ENCODE measurements around the gene APRT.
"Not testable (repeated sequence)": the region's sequence is repeated elsewhere in the genome, so short reads cannot be mapped to it uniquely, and the experiment has no call there.

The APRT gene

GRCh38 chr16:88772871-88773811 is 38.6 kb downstream of the APRT start:
- no peak for DNase-seq (ENCODE audit: low spot score)

- DNase-seq (ENCODE audit: low spot score) = not testable (repeated sequence)
These were observed 39.9 kb downstream of the APRT start for GRCh38 chr16:88771781-88772180.

DNA sequence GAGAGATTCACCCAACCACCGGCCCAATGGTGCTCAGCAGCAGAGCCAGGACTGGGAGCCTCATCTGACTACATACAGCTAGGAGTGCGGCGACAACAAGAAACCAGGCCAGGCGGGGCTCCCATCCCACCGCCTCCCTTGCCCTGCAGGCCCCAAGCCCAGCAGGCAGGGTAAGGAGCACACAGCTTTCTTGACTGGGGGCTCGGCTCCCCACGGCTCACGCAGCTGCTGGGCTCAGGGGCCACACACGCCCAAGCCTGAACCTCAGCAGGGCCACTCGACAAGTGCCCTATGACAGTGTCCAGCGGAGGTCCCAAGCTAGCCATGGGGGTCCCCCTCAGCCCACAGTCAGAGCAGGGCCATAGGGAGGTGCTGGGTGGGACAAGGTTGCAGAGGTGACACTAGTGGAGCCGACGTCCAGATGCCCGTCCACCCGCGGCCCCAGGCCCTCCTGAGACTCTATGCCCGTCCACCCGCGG is 40.4 kb downstream of the APRT start:
- DNase-seq (ENCODE audit: low spot score) = no peak

- no peak for DNase-seq (ENCODE audit: low spot score)
These were observed 41.1 kb downstream of the APRT start for GRCh38 chr16:88770461-88771293.

DNA sequence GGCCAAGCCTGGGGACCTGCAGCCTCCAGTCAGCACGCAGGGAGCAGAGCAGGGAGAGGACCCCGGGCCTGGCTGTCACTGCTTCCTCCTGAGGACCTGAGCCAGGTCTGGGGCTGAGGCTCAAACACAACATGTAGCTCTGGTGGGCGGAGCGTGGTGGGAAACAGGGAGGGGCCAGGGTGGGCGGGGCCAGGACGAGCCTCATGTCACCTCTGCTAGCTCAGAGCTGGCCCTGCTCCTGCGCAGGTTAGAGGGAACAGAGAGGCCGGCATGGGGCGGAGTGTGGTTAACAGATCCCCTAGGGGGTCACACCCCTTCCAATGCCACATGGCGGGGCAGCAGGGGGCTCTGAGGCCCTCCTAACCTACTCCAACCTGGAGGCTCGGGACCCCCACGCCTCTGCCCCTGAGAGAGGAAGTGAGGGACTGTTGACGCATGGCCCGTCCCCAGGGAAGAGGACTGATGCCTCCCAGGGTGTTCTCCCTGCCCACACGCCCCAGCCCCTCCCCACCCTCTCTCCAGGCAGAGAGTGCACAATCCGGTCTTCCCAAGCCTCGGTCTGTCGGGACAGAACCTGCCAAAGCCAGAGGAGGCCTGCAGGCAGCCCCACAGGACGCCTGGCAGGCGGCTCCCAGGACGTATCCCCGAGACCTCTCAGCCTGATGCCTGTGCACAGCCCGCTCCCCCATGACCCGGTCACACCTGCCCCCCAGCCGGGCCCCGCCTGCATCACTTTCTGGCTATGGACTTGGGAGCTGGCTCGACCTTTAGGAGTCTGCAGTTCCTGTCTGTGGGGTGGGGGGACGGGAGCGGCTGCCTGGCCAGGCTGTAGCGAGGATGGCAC is 41.9 kb downstream of the APRT start:
- DNase-seq (ENCODE audit: low spot score) = peak; percentile 93

DNA sequence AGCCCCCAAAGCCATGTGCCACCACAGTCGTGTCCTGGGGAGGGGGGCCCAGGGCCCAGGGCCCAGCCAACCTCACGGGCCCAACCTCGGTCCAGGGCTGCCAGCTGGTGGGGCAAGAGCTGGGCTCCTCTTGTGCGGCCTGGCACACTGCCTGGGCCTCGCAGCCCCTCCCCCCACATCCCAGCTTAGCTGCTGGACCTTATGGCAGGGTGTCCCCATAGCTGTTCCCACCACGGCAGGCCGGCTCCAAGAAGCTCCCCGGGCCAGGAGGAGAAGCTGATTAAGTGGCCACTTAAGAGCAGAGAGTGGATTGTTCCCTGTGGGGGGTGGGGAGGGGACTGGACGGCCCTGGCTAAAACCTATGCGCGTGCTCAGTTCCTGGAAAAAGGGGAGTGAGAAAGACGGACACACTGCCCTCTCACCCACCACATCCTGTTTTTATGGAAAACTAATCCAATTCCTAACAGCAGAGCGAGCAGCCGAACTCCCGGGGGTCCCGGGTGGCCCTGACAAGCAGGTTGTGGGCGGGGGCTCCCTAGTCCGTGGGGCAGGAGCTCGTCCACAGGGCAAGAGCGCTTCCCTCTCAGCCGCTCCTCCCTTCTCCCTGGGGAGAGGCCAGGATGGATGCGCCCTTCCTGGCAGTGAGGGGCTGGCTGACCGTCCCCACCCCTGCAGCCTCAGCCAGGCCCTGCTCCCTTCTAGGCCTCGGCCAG is 43.5 kb downstream of the APRT start:
- no peak for DNase-seq (ENCODE audit: low spot score)

DNA sequence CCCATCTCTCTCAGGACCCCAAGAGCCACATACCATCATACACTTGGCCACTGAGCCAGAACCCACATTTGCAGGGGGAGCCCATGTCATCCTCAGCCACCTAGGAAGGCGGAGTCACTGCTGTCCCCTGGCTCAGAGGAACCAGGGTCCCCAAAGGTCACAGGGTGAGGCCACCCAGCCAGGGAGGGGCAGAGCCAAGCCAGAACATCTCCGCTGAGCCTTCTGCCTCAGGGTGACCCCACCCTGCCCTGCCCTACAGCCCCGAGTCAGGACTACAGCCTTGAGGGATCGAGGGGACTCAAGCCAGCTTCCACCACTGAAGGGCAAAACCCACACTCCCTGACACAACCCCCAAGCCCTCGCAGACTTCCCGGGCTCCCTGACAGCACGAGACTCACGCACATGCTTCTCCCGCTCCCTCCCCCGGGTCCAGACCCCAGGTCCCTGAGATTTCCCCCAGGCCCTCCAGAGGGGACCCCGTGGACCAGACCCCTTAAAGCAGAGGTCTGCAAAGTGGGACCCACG is 44.1 kb downstream of the APRT start:
- DNase-seq (ENCODE audit: low spot score) = no peak

DNA sequence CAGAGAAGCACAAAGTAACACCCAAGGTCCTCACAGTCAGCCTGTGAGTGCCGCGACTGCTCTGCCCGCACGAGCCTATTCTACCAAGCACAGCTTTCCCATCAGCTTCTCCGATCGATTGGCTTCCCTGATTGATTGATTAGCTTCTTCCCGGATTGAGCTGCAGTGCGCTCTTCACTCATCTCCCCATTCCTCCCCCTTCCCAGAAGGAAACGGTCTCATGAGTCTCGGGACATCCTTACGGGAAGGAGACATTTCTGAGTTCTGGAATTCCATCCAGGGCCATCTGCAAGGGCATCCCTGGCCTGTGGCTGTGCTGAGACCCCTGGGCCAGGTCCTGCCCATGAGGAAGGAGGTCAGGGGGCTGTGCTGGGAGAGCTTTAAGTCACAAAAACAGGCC is 44.8 kb downstream of the APRT start:
- no peak for DNase-seq (ENCODE audit: low spot score)

- DNase-seq (ENCODE audit: low spot score) = peak; percentile 79
These were observed 46.8 kb downstream of the APRT start for GRCh38 chr16:88764913-88765349.

GRCh38 chr16:88764080-88764479 is 47.6 kb downstream of the APRT start:
- no peak for DNase-seq (ENCODE audit: low spot score)

DNA sequence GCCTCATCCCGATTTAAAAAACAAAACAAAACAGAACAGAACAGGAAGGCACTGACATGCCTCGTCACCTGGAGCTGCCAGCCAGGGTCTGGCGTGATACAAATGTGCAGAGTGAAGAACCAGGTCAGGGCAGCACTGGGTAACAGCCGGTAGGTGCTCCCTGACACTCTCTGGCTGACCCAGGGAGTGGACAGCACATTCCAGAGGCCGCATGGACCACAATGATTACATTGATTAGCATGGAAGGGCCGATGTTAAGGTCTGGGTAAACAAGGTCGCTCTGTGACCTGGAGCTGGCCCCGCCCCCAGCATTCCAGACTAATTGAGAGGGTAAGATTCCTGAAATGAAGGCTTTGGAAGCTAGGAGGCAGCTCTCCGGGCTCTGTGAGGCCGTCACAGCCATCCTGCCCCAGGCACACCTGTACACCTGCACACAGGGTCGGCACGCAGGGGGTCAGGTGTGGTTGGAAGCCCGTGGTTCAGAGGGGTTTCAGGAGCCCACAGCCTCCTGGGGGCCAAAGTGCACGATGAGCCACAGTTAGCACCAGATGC is 48.1 kb downstream of the APRT start:
- peak; percentile 99 for DNase-seq (ENCODE audit: low spot score)

DNA sequence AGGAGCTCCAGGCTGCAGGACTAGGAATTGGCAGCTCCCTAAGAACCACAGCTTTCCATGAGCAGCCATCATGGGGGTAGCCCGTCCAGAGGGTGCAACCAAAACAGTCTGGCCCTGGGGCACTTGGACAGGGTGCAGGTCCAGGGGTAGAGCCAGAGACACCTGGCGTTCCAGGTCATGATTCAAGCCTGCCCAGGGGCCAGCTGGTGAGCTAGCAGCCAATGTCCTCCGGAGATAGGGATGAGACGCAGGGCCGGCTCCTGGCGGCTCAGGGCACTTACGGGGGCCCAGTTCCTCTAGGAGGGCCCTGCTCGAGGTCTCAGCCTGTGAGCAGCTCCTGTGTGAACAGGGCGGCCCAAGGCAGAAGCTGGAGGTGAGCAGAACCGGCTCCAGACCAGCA is 48.8 kb downstream of the APRT start:
- DNase-seq (ENCODE audit: low spot score) = no peak

DNA sequence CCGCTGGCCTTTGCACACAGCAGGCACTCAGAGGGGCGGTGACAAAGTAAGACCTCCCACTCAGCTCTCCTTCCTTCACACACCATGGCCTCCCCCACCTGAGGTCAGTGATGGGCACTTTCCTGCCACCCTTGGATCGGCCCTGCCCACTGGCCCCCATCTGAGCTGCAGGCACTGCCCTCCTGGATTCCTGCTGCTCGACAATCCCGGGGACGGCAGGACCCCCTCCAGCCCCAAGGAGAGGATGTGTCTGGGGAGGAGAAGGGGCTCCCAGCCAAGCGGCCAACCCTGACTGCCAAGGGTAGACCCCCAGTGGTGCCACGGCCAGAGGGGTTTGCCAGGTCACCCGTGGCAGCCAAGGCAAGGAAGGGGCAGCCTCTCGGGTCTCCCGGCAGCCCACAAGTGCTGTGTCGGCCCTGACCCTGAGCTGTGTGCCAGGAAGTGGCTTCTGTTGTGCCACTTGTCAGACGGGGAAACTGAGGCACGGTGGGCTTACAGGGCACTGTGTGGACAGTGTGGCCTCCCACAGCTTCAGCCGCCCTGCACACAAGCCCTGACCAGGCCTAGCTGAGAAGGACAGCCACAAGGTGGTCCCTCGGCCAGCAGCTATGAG is 49.4 kb downstream of the APRT start:
- no peak for DNase-seq (ENCODE audit: low spot score)

GRCh38 chr16:88761830-88762229 is 49.9 kb downstream of the APRT start:
- no peak for DNase-seq (ENCODE audit: low spot score)

GRCh38 chr16:88761143-88761534 is 50.6 kb downstream of the APRT start:
- DNase-seq (ENCODE audit: low spot score) = no peak

- DNase-seq (ENCODE audit: low spot score) = no peak
These were observed 51.1 kb downstream of the APRT start for GRCh38 chr16:88760424-88761142.

- no peak for DNase-seq (ENCODE audit: low spot score)
These were observed 51.8 kb downstream of the APRT start for GRCh38 chr16:88759976-88760350.

Data from HuH-7 (cell line).